Karpas-422 (cell line): ENCODE data around the gene MACROD2. TPM values are rescaled to one million over a fixed set of nuclear protein-coding genes. Genes with fewer than 3 reads are reported as not detected.
"Not testable (repeated sequence)": the region's sequence is repeated elsewhere in the genome, so short reads cannot be mapped to it uniquely, and the experiment has no call there.

Source experiments
- DNase-seq: peaks from one replicate; pipeline ENCODE4 v3.0.0-alpha.2; 2015
- H2AFZ ChIP-seq: fragments of 200-600 bp; sonication (generic); 2 replicates; pipeline ENCODE4 v1.6.1; 2014; ENCODE audit warnings: antibody characterized with exemption, low read length, mixed read lengths
- H3K27ac ChIP-seq: fragments of 200-600 bp; sonication (generic); 2 replicates; pipeline ENCODE4 v1.5.1; 2014; ENCODE audit warnings: mild to moderate bottlenecking, low read length, moderate library complexity
- H3K27me3 ChIP-seq: fragments of 200-600 bp; sonication (generic); 2 replicates; pipeline ENCODE4 v1.6.1; 2014; ENCODE audit warnings: low read length, mixed read lengths
- H3K36me3 ChIP-seq: fragments of 200-600 bp; sonication (generic); 2 replicates; pipeline ENCODE4 v1.6.1; 2014; ENCODE audit warnings: low read length, mixed read lengths; ENCODE audit not compliant: insufficient read depth
- H3K4me1 ChIP-seq: fragments of 200-600 bp; sonication (generic); 2 replicates; pipeline ENCODE4 v1.6.1; 2014; ENCODE audit warnings: mild to moderate bottlenecking, low read length, mixed read lengths
- H3K4me2 ChIP-seq: fragments of 200-600 bp; sonication (generic); 2 replicates; pipeline ENCODE4 v1.6.1; 2014; ENCODE audit warnings: low read length, low read depth, mild to moderate bottlenecking; ENCODE audit not compliant: poor library complexity, severe bottlenecking
- H3K4me3 ChIP-seq: fragments of 200-600 bp; sonication (generic); 2 replicates; pipeline ENCODE4 v1.5.1; 2014; ENCODE audit warnings: mild to moderate bottlenecking, antibody characterized with exemption, low read length, mixed read lengths
- H3K79me2 ChIP-seq: fragments of 200-600 bp; sonication (generic); 2 replicates; pipeline ENCODE4 v1.6.1; 2014; ENCODE audit warnings: mild to moderate bottlenecking, low read length, mixed read lengths
- H3K9ac ChIP-seq: fragments of 200-600 bp; sonication (generic); 2 replicates; pipeline ENCODE4 v1.6.0; 2014; ENCODE audit warnings: low read length
- H3K9me2 ChIP-seq: fragments of 200-600 bp; sonication (generic), shearing (Covaris generic); replicated peaks from 2 replicates; pipeline ENCODE4 v1.6.0; 2014; ENCODE audit warnings: mild to moderate bottlenecking, low read length, moderate library complexity; ENCODE audit not compliant: insufficient read depth
- H3K9me3 ChIP-seq: fragments of 300-700, 200-600 bp; sonication (generic); 2 replicates; pipeline ENCODE4 v1.6.1; 2014; ENCODE audit warnings: low read length, mixed read lengths
- H4K20me1 ChIP-seq: fragments of 200-600 bp; sonication (generic); 2 replicates; pipeline ENCODE4 v1.6.1; 2014; ENCODE audit warnings: mild to moderate bottlenecking, antibody characterized with exemption, low read length, low read depth; ENCODE audit not compliant: insufficient read depth
- total RNA-seq: library from RNA; depleted of rRNA; stranded (reverse); fragments of >200 nt; shearing (Covaris generic); gene quantifications from 2 replicates; pipeline ENCODE4 v1.2.3, GENCODE V29; 2014; ENCODE audit warnings: low replicate concordance

The MACROD2 gene
- total RNA-seq, 1 experiment from 2014 or later: 0.15 TPM

- H3K9ac ChIP-seq: no peak overlapping the region
- H3K27ac ChIP-seq: no peak overlapping the region
- H3K4me3 ChIP-seq: no peak overlapping the region
- no peaks in the 10 kb centered on the region for H3K9me2 ChIP-seq
- H3K4me2 ChIP-seq: no peak overlapping the region
- no peaks in the 10 kb centered on the region for H3K36me3 ChIP-seq
- no peak overlapping the region for H2AFZ ChIP-seq
- H3K27me3 ChIP-seq: no peaks in the 10 kb centered on the region
- no peaks in the 10 kb centered on the region for H3K4me1 ChIP-seq
- H3K79me2 ChIP-seq: no peaks in the 10 kb centered on the region
- no peak for DNase-seq
- no peaks in the 10 kb centered on the region for H3K9me3 ChIP-seq
- no peaks in the 10 kb centered on the region for H4K20me1 ChIP-seq
These were observed 1369.5 kb downstream of the MACROD2 start for GRCh38 chr20:15364781-15365180.

- H3K4me3 ChIP-seq: no peak overlapping the region
- H3K27me3 ChIP-seq: no peaks in the 10 kb centered on the region
- no peaks in the 10 kb centered on the region for H3K79me2 ChIP-seq
- H2AFZ ChIP-seq: no peak overlapping the region
- H3K4me2 ChIP-seq: no peak overlapping the region
- H3K9ac ChIP-seq: no peak overlapping the region
- H4K20me1 ChIP-seq: no peaks in the 10 kb centered on the region
- DNase-seq: no peak
- no peaks in the 10 kb centered on the region for H3K9me3 ChIP-seq
- no peak overlapping the region for H3K27ac ChIP-seq
- no peaks in the 10 kb centered on the region for H3K36me3 ChIP-seq
- no peaks in the 10 kb centered on the region for H3K9me2 ChIP-seq
- no peaks in the 10 kb centered on the region for H3K4me1 ChIP-seq
These were observed 1375.1 kb downstream of the MACROD2 start for GRCh38 chr20:15370370-15370769.

DNA sequence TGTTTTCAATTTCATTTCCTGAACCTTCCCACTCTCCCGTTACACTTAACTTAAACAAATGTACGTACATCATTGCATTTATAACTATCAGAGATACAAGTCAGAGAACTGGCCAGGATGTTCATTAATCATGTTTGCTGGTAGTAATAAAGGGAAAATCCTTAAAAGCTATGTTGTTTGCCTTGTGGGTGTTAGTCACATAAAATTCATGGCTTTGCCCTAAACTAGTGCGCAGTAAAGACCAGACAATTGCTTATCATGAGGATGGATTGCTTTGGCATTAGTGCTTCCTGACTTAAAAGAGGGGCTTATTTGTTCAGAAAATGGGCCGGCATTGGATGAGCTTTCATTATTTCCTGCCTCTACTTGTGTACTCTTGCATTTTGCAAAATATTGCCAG is 1379.4 kb downstream of the MACROD2 start:
- no peaks in the 10 kb centered on the region for H3K79me2 ChIP-seq
- DNase-seq: no peak
- no peaks in the 10 kb centered on the region for H4K20me1 ChIP-seq
- no peak overlapping the region for H2AFZ ChIP-seq
- no peak overlapping the region for H3K27ac ChIP-seq
- H3K9ac ChIP-seq: no peak overlapping the region
- no peaks in the 10 kb centered on the region for H3K27me3 ChIP-seq
- no peaks in the 10 kb centered on the region for H3K9me3 ChIP-seq
- H3K4me1 ChIP-seq: no peaks in the 10 kb centered on the region
- H3K4me2 ChIP-seq: no peak overlapping the region
- no peaks in the 10 kb centered on the region for H3K9me2 ChIP-seq
- H3K36me3 ChIP-seq: no peaks in the 10 kb centered on the region
- no peak overlapping the region for H3K4me3 ChIP-seq

DNA sequence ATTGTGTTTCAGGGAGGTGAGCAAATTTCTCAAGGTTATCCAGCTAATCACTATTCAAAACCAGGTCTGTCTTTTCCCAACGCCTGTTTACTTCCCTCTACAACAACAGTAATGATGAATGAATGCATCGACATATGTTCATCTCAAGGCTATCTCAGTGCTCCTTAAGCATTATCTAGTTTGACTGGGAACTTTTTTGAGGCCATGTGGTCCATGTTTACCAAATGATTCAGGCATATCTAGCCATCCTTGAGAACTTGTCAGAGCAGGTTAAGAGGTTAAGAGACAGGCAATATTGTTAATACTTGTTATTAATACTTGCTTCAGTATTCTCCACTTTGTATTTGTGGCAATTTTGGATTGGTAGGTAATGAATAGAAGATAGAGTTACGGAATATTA is 1380.5 kb downstream of the MACROD2 start:
- Histone ChIP-seq H4K20me1 (no peaks in the 10 kb centered on the region), H3K9ac (no peak overlapping the region), H3K9me2 (no peaks in the 10 kb centered on the region), H3K4me3 (no peak overlapping the region), H3K9me3 (no peaks in the 10 kb centered on the region), H3K27ac (no peak overlapping the region), H3K36me3 (no peaks in the 10 kb centered on the region), H3K79me2 (no peaks in the 10 kb centered on the region), H3K4me1 (no peaks in the 10 kb centered on the region), H3K27me3 (no peaks in the 10 kb centered on the region), H3K4me2 (no peak overlapping the region), H2AFZ (no peak overlapping the region)
- no peak for DNase-seq

DNA sequence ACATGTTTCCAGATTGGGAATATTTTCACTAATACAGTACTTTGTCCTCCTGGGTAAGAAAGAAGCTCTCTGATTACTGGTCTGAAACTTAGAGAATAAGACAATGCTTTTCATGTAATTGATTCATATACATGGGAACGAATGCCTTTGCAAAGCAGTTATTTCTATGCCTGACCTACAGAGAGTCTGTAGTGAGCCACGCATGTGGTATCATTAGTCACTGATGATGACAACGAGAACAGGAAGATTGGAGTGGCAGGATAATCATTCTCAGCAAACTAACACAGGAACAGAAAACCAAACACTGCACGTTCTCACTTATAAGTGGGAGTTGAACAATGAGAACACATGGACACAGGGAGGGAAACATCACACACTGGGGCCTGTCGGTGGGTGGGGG is 1382.3 kb downstream of the MACROD2 start:
- not testable (repeated sequence) for H3K9me3 ChIP-seq, H3K79me2 ChIP-seq

GRCh38 chr20:15378151-15378550 is 1382.8 kb downstream of the MACROD2 start:
- no peak for DNase-seq
- Histone ChIP-seq H3K36me3 (no peaks in the 10 kb centered on the region), H3K27me3 (no peaks in the 10 kb centered on the region), H3K9me2 (no peaks in the 10 kb centered on the region), H3K9ac (no peak overlapping the region), H3K4me3 (no peak overlapping the region), H3K4me2 (no peak overlapping the region), H3K9me3 (no peaks in the 10 kb centered on the region), H3K79me2 (no peaks in the 10 kb centered on the region), H4K20me1 (no peaks in the 10 kb centered on the region), H3K4me1 (no peaks in the 10 kb centered on the region), H3K27ac (no peak overlapping the region), H2AFZ (no peak overlapping the region)

More for the DNA sequence above, 1382.3 kb downstream of the MACROD2 start:
- H3K27me3 ChIP-seq, H3K9ac ChIP-seq, H3K4me3 ChIP-seq, H4K20me1 ChIP-seq, H3K27ac ChIP-seq, H3K4me1 ChIP-seq, H2AFZ ChIP-seq, DNase-seq, H3K4me2 ChIP-seq, H3K36me3 ChIP-seq, H3K9me2 ChIP-seq: not testable (repeated sequence)

GRCh38 chr20:15379681-15380296 is 1384.5 kb downstream of the MACROD2 start:
- no peaks in the 10 kb centered on the region for H3K9me3 ChIP-seq
- H3K4me1 ChIP-seq: no peaks in the 10 kb centered on the region
- H2AFZ ChIP-seq: no peak overlapping the region
- no peaks in the 10 kb centered on the region for H4K20me1 ChIP-seq
- H3K27me3 ChIP-seq: no peaks in the 10 kb centered on the region
- no peak overlapping the region for H3K9ac ChIP-seq
- no peak for DNase-seq
- no peak overlapping the region for H3K4me3 ChIP-seq
- H3K4me2 ChIP-seq: no peak overlapping the region
- H3K27ac ChIP-seq: no peak overlapping the region
- H3K9me2 ChIP-seq: no peaks in the 10 kb centered on the region
- no peaks in the 10 kb centered on the region for H3K79me2 ChIP-seq
- H3K36me3 ChIP-seq: no peaks in the 10 kb centered on the region

DNA sequence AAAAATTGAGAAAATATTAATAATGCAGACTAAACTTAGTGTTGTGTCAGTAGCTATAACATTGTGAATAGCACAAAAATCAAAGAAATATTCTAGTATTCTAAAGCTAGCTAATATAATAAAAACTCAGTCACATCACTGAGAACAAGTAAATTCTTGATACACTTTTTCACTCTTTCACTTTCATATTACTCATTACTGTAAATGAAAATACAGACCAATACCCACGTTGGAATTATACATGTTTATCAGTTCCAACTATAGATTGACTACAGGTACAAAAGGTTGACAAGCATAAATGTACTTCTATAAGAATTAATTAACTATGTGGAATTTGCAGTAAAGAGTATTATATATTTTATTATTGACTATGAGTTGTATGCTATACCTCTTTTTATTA is 1385.5 kb downstream of the MACROD2 start:
- H3K9me3 ChIP-seq: no peaks in the 10 kb centered on the region
- H3K27me3 ChIP-seq: no peaks in the 10 kb centered on the region
- no peaks in the 10 kb centered on the region for H3K36me3 ChIP-seq
- H3K4me2 ChIP-seq: no peak overlapping the region
- no peak overlapping the region for H3K27ac ChIP-seq
- H3K4me3 ChIP-seq: no peak overlapping the region
- no peaks in the 10 kb centered on the region for H3K4me1 ChIP-seq
- no peaks in the 10 kb centered on the region for H3K79me2 ChIP-seq
- H3K9ac ChIP-seq: no peak overlapping the region
- no peaks in the 10 kb centered on the region for H3K9me2 ChIP-seq
- no peak for DNase-seq
- H2AFZ ChIP-seq: no peak overlapping the region
- H4K20me1 ChIP-seq: no peaks in the 10 kb centered on the region

DNA sequence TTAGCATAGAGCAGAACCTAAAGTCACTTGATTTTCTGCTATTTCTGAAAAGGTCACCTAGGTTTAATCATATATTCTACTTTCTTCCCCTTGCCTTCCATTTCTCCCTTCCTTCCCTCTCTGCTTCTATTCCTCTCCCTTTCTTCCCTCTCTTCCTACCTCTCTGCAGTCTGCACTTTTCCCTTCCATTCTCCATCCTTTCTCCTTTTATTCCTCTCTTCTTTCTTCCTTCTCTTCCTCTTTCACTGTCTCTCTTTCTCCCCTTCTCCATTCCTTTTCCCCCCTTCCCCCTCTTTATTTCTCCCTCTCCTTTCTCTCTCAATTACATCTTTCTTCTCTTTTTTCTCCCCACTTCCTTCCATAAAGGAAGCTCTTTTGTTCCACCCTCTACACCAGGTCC is 1391.9 kb downstream of the MACROD2 start:
- no peaks in the 10 kb centered on the region for H3K27me3 ChIP-seq
- no peaks in the 10 kb centered on the region for H3K4me1 ChIP-seq
- no peak overlapping the region for H2AFZ ChIP-seq
- H3K36me3 ChIP-seq: no peaks in the 10 kb centered on the region
- H3K9ac ChIP-seq: no peak overlapping the region
- H4K20me1 ChIP-seq: no peaks in the 10 kb centered on the region
- no peak overlapping the region for H3K4me2 ChIP-seq
- H3K9me2 ChIP-seq: no peaks in the 10 kb centered on the region
- no peak overlapping the region for H3K4me3 ChIP-seq
- H3K9me3 ChIP-seq: no peaks in the 10 kb centered on the region
- H3K79me2 ChIP-seq: no peaks in the 10 kb centered on the region
- H3K27ac ChIP-seq: no peak overlapping the region
- DNase-seq: no peak
